HepG2 (cell line): ENCODE measurements around the gene GNAI2. TPM values are rescaled to one million over a fixed set of nuclear protein-coding genes. Genes with fewer than 3 reads are reported as not detected.

ENCODE experiments used
- DNMT3B ChIP-seq: conservative IDR thresholded peaks from 2 replicates; pipeline ENCODE4 v1.6.1; 2016; ENCODE audit warnings: missing biosample characterization, control low read depth
- EEA1 ChIP-seq: sonication (generic); formaldehyde crosslinking; IDR thresholded peaks from 2 replicates; pipeline ENCODE4 v1.5.1; 2020; ENCODE audit warnings: mild to moderate bottlenecking, missing genetic modification reagents, borderline replicate concordance
- ESRRA ChIP-seq: sonication (generic); formaldehyde crosslinking; IDR thresholded peaks from 2 replicates; pipeline ENCODE4 v1.5.1; 2020; ENCODE audit warnings: mild to moderate bottlenecking, low read depth, missing genetic modification reagents
- FOXA3 ChIP-seq: IDR thresholded peaks from 2 replicates; pipeline ENCODE4 v1.6.1; 2016; ENCODE audit warnings: missing genetic modification reagents, missing compliant biosample characterization
- GTF2F1 ChIP-seq: fragments of 150-350 bp; IDR thresholded peaks from 2 replicates; pipeline ENCODE4 v1.6.1; 2014; ENCODE audit warnings: low read length
- HDAC2 ChIP-seq: sonication (generic); formaldehyde crosslinking; IDR thresholded peaks from 2 replicates; pipeline ENCODE4 v1.4.0; 2020; ENCODE audit warnings: missing genetic modification reagents
- LRRFIP1 ChIP-seq: sonication (generic); formaldehyde crosslinking; conservative IDR thresholded peaks from 2 replicates; pipeline ENCODE4 v1.4.0; 2020; ENCODE audit warnings: missing genetic modification reagents
- PHF5A ChIP-seq: IDR thresholded peaks from one replicate; pipeline ENCODE4 v1.6.1; 2018; ENCODE audit warnings: low read depth, missing genetic modification reagents; ENCODE audit not compliant: unreplicated experiment
- RAD21 ChIP-seq: fragments of 450-650 bp; formaldehyde crosslinking; IDR thresholded peaks from 2 replicates; pipeline ENCODE4 v1.5.0; 2020; ENCODE audit warnings: mild to moderate bottlenecking
- RARA ChIP-seq: IDR thresholded peaks from 2 replicates; pipeline ENCODE4 v1.6.1; 2016; ENCODE audit warnings: missing genetic modification reagents, missing compliant biosample characterization
- SAP130 ChIP-seq: IDR thresholded peaks from 2 replicates; pipeline ENCODE4 v1.6.1; 2016; ENCODE audit warnings: low read depth
- SRSF9 ChIP-seq: fragments of 200-400 bp; formaldehyde crosslinking; IDR thresholded peaks from 2 replicates; pipeline ENCODE4 v1.6.1; 2018; ENCODE audit warnings: borderline replicate concordance, mild to moderate bottlenecking, low read depth, low read length; ENCODE audit not compliant: insufficient read depth, poor library complexity, severe bottlenecking
- TBP ChIP-seq: sonication (generic); formaldehyde crosslinking; IDR thresholded peaks from 2 replicates; pipeline ENCODE4 v1.5.0; 2020; ENCODE audit warnings: missing genetic modification reagents
- TEAD3 ChIP-seq: optimal IDR thresholded peaks from 2 replicates; pipeline ENCODE3; 2016; ENCODE audit warnings: borderline replicate concordance
- ZFP36L1 ChIP-seq: sonication (generic); formaldehyde crosslinking; IDR thresholded peaks from 2 replicates; pipeline ENCODE4 v1.8.0; 2022; ENCODE audit warnings: mild to moderate bottlenecking, missing genetic modification reagents, moderate library complexity
- ZNF10 ChIP-seq: sonication (generic); formaldehyde crosslinking; IDR thresholded peaks from 2 replicates; pipeline ENCODE4 v1.4.0; 2020; ENCODE audit warnings: mild to moderate bottlenecking, low read depth, missing genetic modification reagents, borderline replicate concordance
- ZNF12 ChIP-seq: sonication (generic); formaldehyde crosslinking; IDR thresholded peaks from 2 replicates; pipeline ENCODE4 v1.5.0; 2020; ENCODE audit warnings: missing genetic modification reagents
- ZNF274 ChIP-seq: sonication (generic); formaldehyde crosslinking; IDR thresholded peaks from 2 replicates; pipeline ENCODE4 v1.5.1; 2020; ENCODE audit warnings: mild to moderate bottlenecking, missing genetic modification reagents
- ZNF629 ChIP-seq: sonication (generic); formaldehyde crosslinking; conservative IDR thresholded peaks from 2 replicates; pipeline ENCODE4 v1.5.0; 2020; ENCODE audit warnings: missing genetic modification reagents
- polyA plus RNA-seq, 8 experiments: library from polyadenylated mRNA; depleted of rRNA in 3 of 8; stranded (reverse) in 7 of 8; unstranded in 1 of 8; fragments of >200 nt; fragmentation: Illumina TruSeq in 4 of 8; extraction: Trizol in 4 of 8; gene quantifications; 2 replicates each; pipeline versions ENCODE4 v1.2.1 to v1.2.3, GENCODE V29; 2011 to 2016; ENCODE audit warnings: low read depth in 4 of 8, missing spikeins in 1 of 8, mixed read lengths in 1 of 8; ENCODE audit not compliant: insufficient read depth in 1 of 8
- total RNA-seq, 5 experiments: library from RNA; depleted of rRNA; stranded (reverse); fragments of >200 nt; fragmentation: Illumina TruSeq; extraction: Trizol; gene quantifications; 2 replicates each; pipeline ENCODE4 v1.2.3, GENCODE V29; 2016; ENCODE audit warnings: low read depth in 1 of 5
- TF ChIP-seq, protein P1 (sequence below): IDR thresholded peaks from 2 replicates; pipeline ENCODE4 v1.6.1; 2016; ENCODE audit warnings: low read depth, missing genetic modification reagents, missing compliant biosample characterization
- TF ChIP-seq, protein P2 (sequence below): sonication (generic); formaldehyde crosslinking; IDR thresholded peaks from 2 replicates; pipeline ENCODE4 v1.8.0; 2023; ENCODE audit warnings: mild to moderate bottlenecking, missing genetic modification reagents

GNAI2 gene
- total and polyA plus RNA-seq, 2 of the 13 experiments (the other 11 are each of a cell fraction or from before 2014, with no cell fraction given): 51.1 to 66.2 TPM

DNA sequence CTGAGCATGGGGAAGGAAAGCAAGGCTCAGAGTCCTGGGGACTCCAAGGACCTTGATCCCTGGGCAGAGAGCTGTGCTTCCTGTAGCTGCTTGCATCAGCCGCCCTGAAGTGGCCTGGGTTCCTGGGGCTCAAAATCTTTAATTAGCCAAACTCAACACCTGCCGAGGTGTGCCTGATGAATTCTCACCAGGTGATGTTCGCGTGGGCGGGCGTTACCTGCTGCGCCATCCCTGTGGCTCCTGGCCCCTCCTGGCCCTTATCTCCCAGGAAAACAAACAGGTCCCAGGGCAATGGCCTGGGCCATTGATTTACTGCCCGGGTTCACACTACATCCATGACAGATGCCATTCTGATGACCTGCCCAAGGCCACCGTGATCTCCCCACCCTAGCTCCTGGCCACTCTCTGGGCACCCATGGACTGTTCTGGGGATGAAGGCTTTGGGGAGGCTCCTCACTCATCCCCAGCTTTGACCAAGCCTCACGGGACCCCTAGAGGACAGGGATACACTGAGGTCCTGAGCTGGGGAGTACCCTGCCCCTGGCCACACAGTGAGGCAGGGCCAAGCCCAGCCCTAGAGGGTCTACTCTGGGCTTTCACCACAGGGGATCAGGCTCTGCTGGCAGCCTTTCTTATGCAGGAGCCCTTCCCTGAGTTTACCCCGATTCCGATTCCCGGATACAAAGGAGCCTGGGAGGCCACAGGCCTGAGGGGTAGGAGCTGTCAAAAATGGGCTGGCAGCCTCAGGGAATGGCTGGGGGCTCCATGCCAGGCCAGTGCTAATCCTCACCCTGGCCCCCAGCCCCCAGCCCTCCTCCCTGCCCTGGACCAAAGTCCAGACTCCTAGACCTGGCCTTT lies 25.3 kb upstream of the GNAI2 start (continued):
- TF ChIP-seq LRRFIP1 (CRISPR knock-in tag): no peak
- TF ChIP-seq GTF2F1: no peak
- no peak for TF ChIP-seq DNMT3B (CRISPR knock-in tag)
- TF ChIP-seq ZNF629 (CRISPR knock-in tag): 0 out of 2 replicates have a peak, but pooled peaks have one; percentile 5
- TF ChIP-seq ZNF10: no peak
- peak; percentile 90 for TF ChIP-seq RARA (CRISPR knock-in tag)
- TF ChIP-seq FOXA3 (CRISPR knock-in tag): peak; percentile 72
- TF ChIP-seq SAP130: peak; percentile 76
- TF ChIP-seq TBP (CRISPR knock-in tag): no peak
- TF ChIP-seq EEA1: no peak
- TF ChIP-seq RAD21 (CRISPR knock-in tag): 0 out of 2 replicates have a peak, but pooled peaks have one; percentile 29
- TF ChIP-seq ZNF274 (CRISPR knock-in tag): peak; percentile 55; the same call in 1 of the 2 replicates
- TF ChIP-seq ZFP36L1 (CRISPR knock-in tag): peak; percentile 70; the same call in 1 of the 2 replicates
- peak; percentile 7 for TF ChIP-seq PHF5A
- no peak for TF ChIP-seq SRSF9
- no peak; the same call in none of the 2 replicates for TF ChIP-seq ZNF12 (CRISPR knock-in tag)
- TF ChIP-seq, protein P1, sequence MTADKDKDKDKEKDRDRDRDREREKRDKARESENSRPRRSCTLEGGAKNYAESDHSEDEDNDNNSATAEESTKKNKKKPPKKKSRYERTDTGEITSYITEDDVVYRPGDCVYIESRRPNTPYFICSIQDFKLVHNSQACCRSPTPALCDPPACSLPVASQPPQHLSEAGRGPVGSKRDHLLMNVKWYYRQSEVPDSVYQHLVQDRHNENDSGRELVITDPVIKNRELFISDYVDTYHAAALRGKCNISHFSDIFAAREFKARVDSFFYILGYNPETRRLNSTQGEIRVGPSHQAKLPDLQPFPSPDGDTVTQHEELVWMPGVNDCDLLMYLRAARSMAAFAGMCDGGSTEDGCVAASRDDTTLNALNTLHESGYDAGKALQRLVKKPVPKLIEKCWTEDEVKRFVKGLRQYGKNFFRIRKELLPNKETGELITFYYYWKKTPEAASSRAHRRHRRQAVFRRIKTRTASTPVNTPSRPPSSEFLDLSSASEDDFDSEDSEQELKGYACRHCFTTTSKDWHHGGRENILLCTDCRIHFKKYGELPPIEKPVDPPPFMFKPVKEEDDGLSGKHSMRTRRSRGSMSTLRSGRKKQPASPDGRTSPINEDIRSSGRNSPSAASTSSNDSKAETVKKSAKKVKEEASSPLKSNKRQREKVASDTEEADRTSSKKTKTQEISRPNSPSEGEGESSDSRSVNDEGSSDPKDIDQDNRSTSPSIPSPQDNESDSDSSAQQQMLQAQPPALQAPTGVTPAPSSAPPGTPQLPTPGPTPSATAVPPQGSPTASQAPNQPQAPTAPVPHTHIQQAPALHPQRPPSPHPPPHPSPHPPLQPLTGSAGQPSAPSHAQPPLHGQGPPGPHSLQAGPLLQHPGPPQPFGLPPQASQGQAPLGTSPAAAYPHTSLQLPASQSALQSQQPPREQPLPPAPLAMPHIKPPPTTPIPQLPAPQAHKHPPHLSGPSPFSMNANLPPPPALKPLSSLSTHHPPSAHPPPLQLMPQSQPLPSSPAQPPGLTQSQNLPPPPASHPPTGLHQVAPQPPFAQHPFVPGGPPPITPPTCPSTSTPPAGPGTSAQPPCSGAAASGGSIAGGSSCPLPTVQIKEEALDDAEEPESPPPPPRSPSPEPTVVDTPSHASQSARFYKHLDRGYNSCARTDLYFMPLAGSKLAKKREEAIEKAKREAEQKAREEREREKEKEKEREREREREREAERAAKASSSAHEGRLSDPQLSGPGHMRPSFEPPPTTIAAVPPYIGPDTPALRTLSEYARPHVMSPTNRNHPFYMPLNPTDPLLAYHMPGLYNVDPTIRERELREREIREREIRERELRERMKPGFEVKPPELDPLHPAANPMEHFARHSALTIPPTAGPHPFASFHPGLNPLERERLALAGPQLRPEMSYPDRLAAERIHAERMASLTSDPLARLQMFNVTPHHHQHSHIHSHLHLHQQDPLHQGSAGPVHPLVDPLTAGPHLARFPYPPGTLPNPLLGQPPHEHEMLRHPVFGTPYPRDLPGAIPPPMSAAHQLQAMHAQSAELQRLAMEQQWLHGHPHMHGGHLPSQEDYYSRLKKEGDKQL (CRISPR knock-in tag): peak; percentile 52; the same call in 1 of the 2 replicates
- TF ChIP-seq, protein P2, sequence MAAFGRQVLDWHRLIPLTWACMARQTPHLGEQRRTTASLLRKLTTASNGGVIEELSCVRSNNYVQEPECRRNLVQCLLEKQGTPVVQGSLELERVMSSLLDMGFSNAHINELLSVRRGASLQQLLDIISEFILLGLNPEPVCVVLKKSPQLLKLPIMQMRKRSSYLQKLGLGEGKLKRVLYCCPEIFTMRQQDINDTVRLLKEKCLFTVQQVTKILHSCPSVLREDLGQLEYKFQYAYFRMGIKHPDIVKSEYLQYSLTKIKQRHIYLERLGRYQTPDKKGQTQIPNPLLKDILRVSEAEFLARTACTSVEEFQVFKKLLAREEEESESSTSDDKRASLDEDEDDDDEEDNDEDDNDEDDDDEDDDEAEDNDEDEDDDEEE (CRISPR knock-in tag): no peak
- TF ChIP-seq TEAD3 (CRISPR knock-in tag): peak; percentile 67
- TF ChIP-seq HDAC2 (CRISPR knock-in tag): peak; percentile 83
- peak; percentile 78 for TF ChIP-seq ESRRA (CRISPR knock-in tag)
